Peyer's patch (tissue), 4 donors: ENCODE results near the gene PYDC1. TPM values are rescaled to one million over a fixed set of nuclear protein-coding genes. Genes with fewer than 3 reads are reported as not detected.
A peak's percentile ranks its signal among the peaks of the same experiment; 100 is the strongest.
"Not testable (repeated sequence)": the region's sequence is repeated elsewhere in the genome, so short reads cannot be mapped to it uniquely, and the experiment has no call there.

Source experiments
- DNase-seq, 3 donors: peaks; one replicate each; pipeline ENCODE4 v3.0.0-alpha.2; 2017 to 2019
- H3K27ac ChIP-seq, 4 donors: fragments of 200-600 bp; sonication (generic); one replicate each; pipeline ENCODE4 v1.5.1; 2016 to 2019
- H3K27me3 ChIP-seq, 2 donors: fragments of 200-600 bp; sonication (generic); one replicate each; pipeline ENCODE4 v1.5.1; 2019
- H3K36me3 ChIP-seq, 3 donors: fragments of 200-600 bp; sonication (generic); one replicate each; pipeline ENCODE4 v1.5.1; 2016 to 2019
- H3K4me1 ChIP-seq, 4 donors: fragments of 200-600 bp; sonication (generic); one replicate each; pipeline ENCODE4 v1.5.1; 2016 to 2019
- H3K4me3 ChIP-seq, 4 donors: fragments of 200-600 bp; sonication (generic); 1 replicate in 3 of 4; 2 replicates in 1 of 4; pipeline ENCODE4 v1.5.1; 2016 to 2019; ENCODE audit warnings: mild to moderate bottlenecking in 1 of 4
- H3K9me3 ChIP-seq, 4 donors: fragments of 200-600 bp; sonication (generic); one replicate each; pipeline ENCODE4 v1.5.1; 2016 to 2019; ENCODE audit warnings: mild to moderate bottlenecking in 1 of 4
- CTCF ChIP-seq, 6 experiments: fragments of 450-650 bp in 4 of 6; fragments of 200-600 bp in 2 of 6; sonication (generic) in 1 of 6; IDR thresholded peaks; one replicate each; pipeline ENCODE4 v1.5.1; 2017 to 2019; ENCODE audit warnings: antibody characterized with exemption in 6 of 6, mild to moderate bottlenecking in 3 of 6, moderate library complexity in 1 of 6
- POLR2A ChIP-seq, 2 donors: fragments of 450-650 bp; IDR thresholded peaks; one replicate each; pipeline ENCODE4 v1.5.1; 2017; ENCODE audit warnings: antibody characterized with exemption in 2 of 2, mild to moderate bottlenecking in 2 of 2, moderate library complexity in 2 of 2
- total RNA-seq, 4 donors: library from RNA; depleted of rRNA; stranded (reverse); fragments of >200 nt; gene quantifications; one replicate each; pipeline ENCODE4 v1.1.0, GENCODE V29; 2016

The PYDC1 gene
- total RNA-seq, 4 donors from 2014 or later: not detected

DNA sequence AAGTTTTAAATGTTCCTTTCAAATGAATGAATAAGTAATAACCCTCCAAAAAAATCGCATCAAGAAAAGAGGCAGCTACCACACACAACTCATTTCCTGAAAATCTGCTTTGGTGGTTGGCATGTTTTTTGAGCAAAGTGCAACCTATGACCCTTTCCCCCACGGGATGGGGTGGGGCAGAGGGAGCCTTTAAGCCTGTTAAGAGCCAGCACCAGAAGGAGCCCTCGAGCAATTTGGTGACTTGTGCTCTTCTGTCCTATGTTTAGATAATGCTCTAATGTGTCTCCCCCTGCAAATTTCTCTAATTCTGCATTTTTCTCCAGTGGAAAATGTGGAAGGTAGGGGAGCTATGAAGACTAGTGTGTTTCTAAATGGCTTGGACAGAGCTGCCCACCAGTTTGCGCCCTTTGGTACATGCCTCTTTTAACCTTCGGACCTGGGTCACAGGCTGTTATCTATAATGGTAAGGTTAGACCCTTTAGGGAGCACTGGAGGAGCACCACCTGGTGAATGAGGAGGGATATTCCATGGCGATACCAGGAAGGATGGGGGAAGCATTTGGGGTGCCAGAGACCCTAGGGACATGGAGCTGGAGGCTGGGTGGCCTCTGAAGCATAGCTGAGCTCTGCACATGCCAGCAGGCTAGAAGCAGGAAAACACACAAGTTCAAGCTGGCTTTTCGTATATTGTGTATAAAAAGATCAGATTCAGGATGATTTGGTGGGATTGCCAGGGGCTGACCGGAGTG is 15.9 kb downstream of the PYDC1 start:
- DNase-seq: peak in 2 of 3 donors; percentile 44 to 58
- TF ChIP-seq CTCF (IDR thresholded peaks at IDR 0.05) (peak in 3 of 6 experiments; percentile 9 to 11 (median 10)), POLR2A (IDR thresholded peaks at IDR 0.05) (no peak)
- peaks cover 0 to 9% (median 0%) of the 10 kb centered on the region in 3 donors for H3K36me3 ChIP-seq
- no peaks in the 10 kb centered on the region for H3K9me3 ChIP-seq
- H3K4me1 ChIP-seq: peaks cover 0 to 26% (median 10%) of the 10 kb centered on the region in 4 donors
- peak overlapping the region; percentile 66 to 90 (median 78) for H3K27ac ChIP-seq
- H3K4me3 ChIP-seq: peak overlapping the region; percentile 66 to 88 (median 74)
- no peaks in the 10 kb centered on the region for H3K27me3 ChIP-seq

DNA sequence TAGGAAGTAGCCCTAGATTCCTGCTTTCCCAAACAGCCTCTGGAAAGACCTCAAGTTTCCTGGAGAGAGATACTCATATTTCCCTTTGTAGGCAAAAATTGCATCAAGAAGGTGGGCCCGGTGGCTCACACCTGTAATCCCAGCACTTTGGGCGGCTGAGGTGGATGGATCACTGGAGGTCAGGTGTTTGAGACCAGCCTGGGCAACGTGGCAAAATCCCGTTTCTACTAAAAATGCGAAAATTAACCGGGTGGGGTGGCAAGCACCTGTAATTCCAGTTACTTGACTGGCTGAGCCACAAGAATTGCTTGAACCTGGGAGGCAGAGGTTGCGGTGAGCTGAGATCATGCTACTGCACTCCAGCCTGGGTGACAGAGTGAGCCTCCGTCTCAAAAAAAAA is 16.8 kb downstream of the PYDC1 start:
- H3K9me3 ChIP-seq, H3K27me3 ChIP-seq, DNase-seq, H3K4me3 ChIP-seq: not testable (repeated sequence)
- Histone ChIP-seq H3K36me3 (peaks cover 0 to 18% (median 0%) of the 10 kb centered on the region in 3 donors), H3K4me1 (peaks cover 0 to 26% (median 10%) of the 10 kb centered on the region in 4 donors), H3K27ac (peak overlapping the region in 1 of 4 donors; percentile 75)

DNA sequence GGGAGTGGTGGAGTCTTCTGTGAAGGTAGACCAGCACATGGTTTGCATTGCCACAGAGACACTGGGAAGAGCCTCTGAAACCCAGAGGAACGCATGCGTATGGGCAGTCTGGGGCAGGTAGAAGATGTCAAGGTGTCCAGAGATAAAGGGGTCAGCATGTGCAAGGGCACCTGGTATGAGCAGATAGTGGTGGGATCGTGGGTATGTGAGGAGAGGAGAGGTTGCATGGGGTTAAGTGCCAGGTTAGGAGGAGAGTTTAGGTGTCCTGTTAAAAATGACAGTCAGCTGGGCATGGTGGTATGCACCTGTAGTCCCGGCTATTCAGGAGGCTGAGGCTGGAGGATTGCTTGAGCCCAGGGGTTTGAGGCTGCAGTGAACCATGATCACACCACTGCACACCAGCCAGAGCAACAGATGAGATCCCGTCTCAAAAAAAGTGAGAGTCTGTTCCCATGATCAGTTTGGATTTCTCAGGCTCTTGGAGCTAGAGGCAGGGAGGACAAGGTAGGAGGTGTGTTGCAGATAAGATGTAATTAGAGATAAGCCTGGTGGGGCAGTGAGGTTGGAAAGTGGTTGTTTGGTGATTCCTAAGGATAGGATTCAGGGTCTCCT is 17.4 kb downstream of the PYDC1 start:
- H3K4me1 ChIP-seq: peaks cover 0 to 26% (median 10%) of the 10 kb centered on the region in 4 donors
- TF ChIP-seq POLR2A (IDR thresholded peaks at IDR 0.05) (no peak), CTCF (IDR thresholded peaks at IDR 0.05) (no peak)
- H3K27me3 ChIP-seq: no peaks in the 10 kb centered on the region
- DNase-seq: no peak
- peaks cover 0 to 24% (median 0%) of the 10 kb centered on the region in 3 donors for H3K36me3 ChIP-seq
- H3K27ac ChIP-seq: no peak overlapping the region
- no peak overlapping the region for H3K4me3 ChIP-seq
- no peaks in the 10 kb centered on the region for H3K9me3 ChIP-seq

DNA sequence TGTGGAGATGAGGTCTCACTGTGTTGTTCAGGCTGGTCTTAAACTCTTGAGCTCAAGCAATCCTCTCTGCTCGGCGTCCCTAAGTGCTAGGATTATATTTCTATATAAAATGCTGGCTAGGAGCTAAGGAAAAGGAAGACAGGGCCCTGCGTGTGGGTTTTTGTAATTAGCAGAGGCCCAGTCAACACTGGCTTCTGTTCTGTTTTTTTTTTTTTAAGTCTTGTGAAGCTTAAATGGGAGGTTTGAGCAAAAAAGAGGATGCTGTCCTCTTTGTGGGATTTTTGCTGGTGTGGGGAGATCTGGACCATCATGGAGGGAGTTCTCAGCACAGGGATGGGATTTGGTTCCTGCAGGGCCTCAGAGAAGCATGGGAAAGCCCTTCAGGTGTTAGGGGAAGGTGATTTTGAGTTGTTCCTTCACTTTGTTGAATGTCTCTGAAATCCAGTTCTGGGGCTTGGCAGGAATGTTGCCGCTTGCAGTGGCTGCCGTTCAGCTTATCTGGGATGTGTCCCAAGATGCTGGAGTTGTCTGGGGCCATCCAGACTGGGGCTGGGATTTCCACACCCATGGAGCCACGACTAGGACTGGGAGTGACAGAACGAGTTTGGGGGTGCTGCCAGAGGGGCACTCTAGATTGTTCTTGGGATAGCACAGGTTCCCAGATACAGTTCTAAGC is 18.6 kb downstream of the PYDC1 start:
- Histone ChIP-seq H3K36me3 (peaks cover 0 to 36% (median 0%) of the 10 kb centered on the region in 3 donors), H3K4me1 (peaks cover 0 to 26% (median 10%) of the 10 kb centered on the region in 4 donors), H3K9me3 (no peaks in the 10 kb centered on the region), H3K27me3 (no peaks in the 10 kb centered on the region), H3K27ac (no peak overlapping the region), H3K4me3 (no peak overlapping the region)
- no peak for TF ChIP-seq POLR2A (IDR thresholded peaks at IDR 0.05)
- no peak for TF ChIP-seq CTCF (IDR thresholded peaks at IDR 0.05)
- DNase-seq: no peak

- H3K4me3 ChIP-seq: no peak overlapping the region
- H3K36me3 ChIP-seq: peaks cover 0 to 54% (median 0%) of the 10 kb centered on the region in 3 donors
- no peaks in the 10 kb centered on the region for H3K27me3 ChIP-seq
- TF ChIP-seq CTCF (IDR thresholded peaks at IDR 0.05): no peak
- TF ChIP-seq POLR2A (IDR thresholded peaks at IDR 0.05): no peak
- no peak overlapping the region for H3K27ac ChIP-seq
- H3K9me3 ChIP-seq: no peaks in the 10 kb centered on the region
- DNase-seq: no peak
- peaks cover 0 to 21% (median 9%) of the 10 kb centered on the region in 4 donors for H3K4me1 ChIP-seq
These were observed 20.4 kb downstream of the PYDC1 start for GRCh38 chr16:31196324-31197088.

DNA sequence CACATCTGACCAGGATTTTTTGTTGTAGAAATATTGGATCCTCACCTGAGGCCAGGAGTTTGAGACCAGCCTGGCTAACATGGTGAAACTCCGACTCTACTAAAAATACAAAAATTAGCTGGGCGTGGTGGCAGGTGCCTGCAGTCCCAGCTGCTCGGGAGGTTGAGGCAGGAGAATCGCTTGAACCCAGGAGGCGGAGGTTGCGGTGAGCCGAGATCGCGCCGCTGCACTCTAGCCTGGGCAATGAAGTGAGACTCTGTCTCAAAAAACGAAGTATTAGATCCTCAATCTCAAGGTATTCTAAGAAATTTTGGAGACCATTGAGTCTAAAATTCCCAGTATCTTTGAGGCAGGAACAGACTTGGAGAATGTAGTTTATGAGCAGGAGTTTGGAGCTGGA is 21.1 kb downstream of the PYDC1 start:
- Histone ChIP-seq H3K36me3 (peaks cover 0 to 60% (median under 1%) of the 10 kb centered on the region in 3 donors), H3K4me1 (peaks cover 0 to 15% (median 3%) of the 10 kb centered on the region in 4 donors)
- H3K9me3 ChIP-seq, DNase-seq, H3K27ac ChIP-seq, H3K27me3 ChIP-seq, H3K4me3 ChIP-seq: not testable (repeated sequence)
